Stimulated activated CD8-positive, alpha-beta memory T cell treated with anti-CD3 and anti-CD28 coated beads, Interleukin-12 subunit alpha, Interleukin-12 subunit beta, amount 100 ng/mL, for 4 hours (primary cell): ENCODE data around the gene JCHAIN.
A peak's percentile ranks its signal among the peaks of the same experiment; 100 is the strongest.
"Not testable (repeated sequence)": the region's sequence is repeated elsewhere in the genome, so short reads cannot be mapped to it uniquely, and the experiment has no call there.

Experiments
- DNase-seq: peaks from one replicate; pipeline ENCODE4 v3.0.0-alpha.2; 2020; ENCODE audit warnings: low read depth

JCHAIN gene

DNA sequence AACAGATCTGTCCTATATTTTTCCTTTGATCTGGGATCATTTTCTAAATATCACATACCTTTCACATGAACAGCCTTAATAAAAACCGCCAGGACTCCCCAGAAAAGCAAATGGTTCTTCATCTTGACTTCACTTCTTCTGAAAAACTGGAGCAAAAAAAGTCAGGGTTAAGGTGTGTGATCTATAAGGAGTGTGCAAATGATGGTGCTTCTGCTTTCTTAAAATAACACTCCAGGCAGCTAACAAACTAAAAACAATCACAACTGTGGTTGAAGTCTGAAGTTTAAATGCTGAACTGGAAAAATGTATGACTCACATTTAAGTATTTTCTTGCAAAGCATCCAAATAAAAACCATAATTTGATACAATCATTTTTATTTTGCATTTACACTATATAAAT is at the start of gene JCHAIN:
Gene JCHAIN (minus strand): TSS at position 140 of the 400 bp plus-strand sequence. CDS start 18 bp downstream, at position 122.
- no peak for DNase-seq

DNA sequence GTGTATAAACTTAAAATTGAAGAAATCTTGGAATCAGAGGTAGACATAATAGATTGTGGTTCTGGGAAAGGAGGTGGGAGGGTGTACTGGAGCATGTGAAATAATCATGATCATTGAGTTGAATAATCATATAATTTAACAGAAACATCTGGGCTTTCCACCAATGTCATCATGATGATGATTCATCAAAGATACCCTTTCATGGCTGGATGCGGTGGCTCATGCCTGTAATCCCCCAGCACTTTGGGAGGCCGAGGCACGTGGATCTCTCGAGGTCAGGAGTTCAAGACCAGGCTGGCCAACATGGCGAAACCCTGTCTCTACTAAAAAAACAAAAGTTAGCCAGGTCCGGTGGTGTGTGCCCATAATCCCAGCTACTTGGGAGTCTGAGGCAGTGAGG is 48.8 kb upstream of the JCHAIN start:
- no peak for DNase-seq

DNA sequence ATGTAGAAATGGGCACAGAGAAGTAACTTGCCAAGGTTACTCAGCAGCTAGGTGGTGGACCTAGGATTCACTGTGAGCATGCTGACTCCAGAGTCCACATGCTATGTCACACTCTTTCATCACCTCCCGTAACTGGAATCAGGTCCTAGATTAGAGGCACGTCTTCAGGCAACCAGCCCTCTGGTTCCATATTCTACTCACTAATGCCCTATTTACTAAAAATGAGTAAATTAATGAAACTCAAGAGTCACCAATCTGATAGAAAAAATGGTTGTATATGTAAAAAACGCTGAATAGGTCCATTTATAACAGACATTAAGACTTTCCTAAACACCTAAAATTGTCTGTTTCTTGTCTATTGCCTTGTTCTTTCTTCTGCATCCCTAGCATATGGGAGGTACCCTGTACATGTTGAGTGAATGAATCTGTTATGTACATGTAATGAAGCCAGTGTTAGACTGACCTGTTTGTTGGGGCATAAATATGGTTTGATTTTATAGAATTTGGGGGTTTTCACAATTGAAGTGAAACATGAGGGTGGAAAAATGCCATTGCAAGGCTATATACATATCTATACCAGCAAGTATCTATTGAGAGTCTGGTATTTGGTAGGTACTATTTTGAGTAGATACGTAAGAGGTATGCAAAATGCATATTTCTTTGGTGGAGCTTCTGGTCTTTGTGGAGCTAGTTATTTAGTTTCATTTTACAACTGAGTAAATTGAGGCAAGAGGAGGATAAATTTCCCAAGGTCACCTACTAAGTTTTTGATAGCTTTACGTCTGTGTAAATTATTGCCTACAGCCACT is 48.0 kb upstream of the JCHAIN start:
- no peak for DNase-seq

DNA sequence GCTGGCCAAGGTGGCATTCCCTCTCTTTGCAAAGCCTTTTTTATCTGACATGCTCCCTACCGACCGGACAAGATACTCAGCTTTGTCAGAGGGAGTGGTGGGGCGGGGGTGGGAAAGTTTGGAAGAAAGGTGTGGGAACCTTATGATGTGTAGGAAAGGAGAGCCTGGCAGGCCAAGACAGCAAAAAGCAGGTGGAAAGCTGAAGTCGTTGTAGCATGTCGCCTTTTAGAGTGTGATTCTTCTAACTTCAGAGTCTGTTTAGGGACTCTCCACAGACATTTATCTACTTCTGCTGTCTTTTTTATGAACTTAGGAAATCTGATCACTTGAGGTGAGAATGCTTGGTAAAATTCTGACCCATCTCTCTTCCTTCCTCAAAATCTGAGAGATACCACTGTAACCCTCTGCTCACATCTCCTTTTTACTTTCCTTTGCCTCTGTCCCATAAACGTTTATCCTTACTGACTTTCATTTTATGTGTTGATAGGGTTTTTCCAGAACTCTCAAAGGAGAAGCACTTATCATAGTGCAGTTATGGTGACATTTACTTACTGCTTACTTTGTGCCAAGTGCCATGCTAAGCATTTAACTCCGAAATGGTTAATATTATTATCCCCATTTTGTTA is 47.3 kb upstream of the JCHAIN start:
- no peak for DNase-seq

DNA sequence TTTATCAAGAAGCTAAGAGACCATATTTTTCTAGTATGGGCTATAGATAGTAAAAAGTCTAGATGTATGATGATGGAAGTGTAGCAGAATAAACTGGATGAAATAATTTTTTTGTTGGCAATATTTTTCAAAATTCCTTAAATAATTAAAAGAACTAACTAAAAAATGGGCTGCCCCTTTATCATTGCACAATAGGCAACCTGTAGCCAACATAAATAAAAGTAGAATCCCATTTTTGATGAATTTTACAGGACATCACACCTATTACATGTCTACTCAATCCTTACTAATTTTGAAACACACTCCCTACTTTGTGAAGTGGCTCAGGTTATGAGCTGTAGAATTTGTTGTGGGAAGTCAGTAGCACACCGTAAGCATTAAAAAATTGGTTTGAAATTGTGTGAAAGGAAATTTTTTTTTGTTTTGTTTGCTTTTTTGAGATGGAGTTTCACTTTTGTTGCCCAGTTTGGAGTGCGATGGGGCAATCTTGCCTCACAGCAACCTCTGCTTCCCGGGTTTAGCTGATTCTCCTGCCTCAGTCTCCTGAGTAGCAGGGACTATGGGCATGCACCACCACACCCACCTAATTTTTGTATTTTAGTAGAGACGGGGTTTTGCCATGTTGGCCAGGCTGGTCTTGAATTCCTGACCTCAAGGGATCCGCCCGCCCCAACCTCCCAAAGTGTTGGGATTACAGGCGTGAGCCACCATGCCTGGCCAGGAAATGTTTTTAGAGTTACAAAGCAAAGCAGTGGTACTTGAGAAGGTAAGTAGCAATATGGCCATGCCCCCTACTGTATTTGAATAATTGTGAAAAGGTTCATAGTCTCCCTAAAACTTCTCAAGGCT is 46.5 kb upstream of the JCHAIN start:
- DNase-seq, result no peak

DNA sequence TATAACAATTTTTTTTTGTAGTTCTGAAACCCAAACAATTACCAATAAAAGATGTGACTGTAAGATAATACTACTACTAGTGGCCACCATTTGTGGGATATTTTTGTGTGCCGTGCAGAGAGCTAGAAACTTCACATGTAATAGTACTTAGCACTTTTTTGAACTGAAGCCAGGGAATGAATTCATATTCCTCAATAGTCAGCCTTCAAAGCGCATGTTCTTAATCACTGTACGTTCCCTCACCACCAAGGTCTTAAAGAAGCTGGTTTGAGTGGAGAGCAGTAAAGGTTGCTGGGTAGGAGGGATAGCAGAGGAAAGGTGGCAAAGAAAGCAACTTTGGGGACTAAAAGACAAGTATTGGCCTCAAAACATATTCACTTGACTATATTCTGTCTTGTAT is 45.8 kb upstream of the JCHAIN start:
- DNase-seq, result no peak

DNA sequence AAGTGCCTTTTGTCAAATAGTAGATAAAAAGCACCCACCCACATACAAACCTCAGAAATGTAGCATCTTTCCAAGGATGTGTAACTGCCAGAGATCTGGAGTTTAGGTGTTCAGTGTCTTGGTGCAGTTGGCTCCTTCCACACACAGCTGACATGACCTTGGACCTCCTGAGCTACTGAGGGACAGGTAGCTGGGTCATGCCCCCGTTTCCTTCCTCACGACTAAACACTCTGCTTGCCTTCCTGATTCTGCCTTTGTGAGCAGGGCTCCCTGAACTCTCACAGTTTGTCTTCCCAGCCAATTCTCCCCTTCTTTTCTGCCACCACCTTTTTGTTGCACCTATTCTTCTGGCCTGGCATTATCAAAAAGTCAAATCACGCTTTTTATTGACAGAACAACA is 45.3 kb upstream of the JCHAIN start:
- DNase-seq, result no peak

DNA sequence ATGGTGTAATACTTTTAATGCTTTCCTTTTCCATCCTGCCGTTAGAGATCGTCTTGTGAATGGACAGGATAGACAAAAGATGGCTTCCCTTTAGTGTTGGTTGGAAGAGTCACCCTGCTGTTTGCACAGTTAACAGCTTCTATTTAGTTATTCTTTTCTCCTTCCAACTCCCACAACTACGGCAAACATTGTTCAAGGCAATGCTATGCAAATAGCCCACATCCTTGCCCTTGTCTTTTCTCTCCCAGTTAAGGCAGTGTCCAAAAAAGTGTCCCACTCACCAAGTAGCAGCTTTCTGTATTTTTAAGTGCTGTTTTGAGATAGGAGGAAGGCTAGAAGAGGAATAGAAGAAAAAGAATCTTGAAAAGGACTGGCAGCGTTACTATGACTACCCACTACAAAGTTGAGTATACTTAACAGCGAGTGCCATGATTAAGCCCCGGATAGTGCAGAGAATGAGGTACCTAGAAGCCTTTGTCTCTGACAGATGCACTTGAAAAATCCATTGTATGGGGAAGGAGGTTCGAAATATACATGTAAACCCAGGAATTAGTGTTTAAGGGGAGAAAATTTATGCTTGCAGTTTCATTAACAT is 43.4 kb upstream of the JCHAIN start:
- no peak for DNase-seq

DNA sequence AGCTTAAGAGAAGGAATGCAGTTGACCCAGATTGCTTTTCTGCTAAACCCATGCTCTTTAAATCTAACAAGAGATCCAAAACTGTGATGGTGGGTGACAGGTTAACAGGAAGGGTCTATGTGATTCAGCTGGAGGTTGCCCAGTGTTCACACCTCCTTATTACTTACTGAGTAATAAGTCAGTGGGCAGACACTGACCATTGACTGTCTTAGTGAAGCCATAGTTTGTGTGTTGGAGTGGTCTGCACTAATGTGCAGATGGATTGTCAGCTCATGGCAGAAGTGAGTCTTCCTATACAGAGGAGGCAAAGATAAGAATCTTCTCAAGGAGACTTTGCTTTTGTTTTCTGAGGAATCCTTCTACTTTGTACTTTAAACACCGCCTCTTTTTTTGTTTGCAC is 40.2 kb upstream of the JCHAIN start:
- no peak for DNase-seq

DNA sequence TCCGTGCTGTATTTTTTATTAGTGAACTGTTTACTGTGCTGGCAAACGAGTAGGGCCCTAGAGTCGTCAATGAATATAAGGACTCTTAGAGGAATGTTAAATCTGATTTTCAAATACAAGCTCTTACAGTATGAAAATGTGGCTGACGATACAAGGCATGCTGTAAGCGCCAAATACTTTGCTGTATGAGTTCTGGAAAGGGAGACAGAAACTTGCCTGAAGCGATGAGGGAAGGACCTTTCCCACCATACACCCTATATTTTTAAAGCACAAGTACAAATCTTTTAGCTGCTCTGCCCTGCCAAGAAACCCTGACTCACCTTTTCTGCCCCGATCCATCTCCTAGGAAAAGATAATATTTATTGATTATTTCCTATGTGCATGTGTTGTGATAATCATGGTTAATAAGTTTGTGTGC is 39.7 kb upstream of the JCHAIN start:
- DNase-seq, result no peak

DNA sequence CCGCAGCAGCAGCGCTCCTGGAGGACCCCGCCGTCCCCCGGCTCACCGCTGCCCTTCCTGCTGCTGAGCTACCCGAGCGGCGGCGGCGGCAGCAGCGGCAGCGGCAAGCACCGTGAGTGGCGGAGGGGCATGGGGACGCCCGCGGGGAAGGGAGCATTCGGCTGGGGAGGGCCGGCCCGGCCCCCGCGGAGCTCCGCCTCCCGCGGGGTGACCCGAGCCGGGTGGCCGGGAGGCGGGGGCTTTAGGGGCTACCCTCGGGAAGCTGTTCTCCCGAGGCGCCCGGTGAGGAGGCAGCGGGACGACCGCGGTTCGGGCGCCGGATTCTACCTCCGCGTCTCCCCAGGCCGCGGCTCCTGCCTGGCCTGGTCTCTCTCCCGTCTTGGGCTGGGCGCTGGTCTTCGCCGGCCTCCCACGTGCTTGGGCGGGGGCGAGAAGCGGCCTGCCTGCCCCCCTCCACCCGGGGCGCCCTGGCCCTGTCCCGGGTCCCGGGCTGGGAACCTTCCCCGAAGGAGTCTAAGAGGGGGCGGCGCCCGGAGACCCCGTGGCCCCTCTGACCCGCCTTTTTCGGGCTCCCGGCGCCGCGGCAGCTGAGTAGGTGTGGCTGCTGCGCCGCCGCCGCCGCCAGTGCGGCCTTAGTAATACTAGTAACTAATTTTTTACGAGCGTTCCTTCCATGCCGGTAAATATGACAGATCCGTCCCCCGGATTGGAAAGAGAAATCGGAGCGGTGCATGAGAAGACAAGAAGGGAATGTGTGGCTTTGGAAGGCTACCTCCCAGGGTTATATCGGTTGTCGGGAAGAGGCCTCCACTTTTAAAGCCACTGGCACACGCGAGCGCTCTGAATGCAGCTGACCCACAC is 39.1 kb upstream of the JCHAIN start:
- peak; percentile 64 for DNase-seq

DNA sequence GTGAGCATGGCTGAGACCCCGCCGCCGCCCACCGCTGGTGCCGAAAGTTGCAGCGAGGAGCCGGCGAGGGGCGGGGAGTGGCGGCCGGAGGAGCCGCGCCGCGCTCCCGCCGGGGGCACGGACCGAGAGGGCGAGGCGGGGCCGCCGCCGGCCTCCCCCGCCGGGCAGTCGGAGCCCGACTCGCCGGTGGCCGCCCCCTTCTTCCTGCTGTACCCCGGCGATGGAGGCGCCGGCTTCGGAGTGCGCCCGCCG is 38.5 kb upstream of the JCHAIN start:
- no peak for DNase-seq

DNA sequence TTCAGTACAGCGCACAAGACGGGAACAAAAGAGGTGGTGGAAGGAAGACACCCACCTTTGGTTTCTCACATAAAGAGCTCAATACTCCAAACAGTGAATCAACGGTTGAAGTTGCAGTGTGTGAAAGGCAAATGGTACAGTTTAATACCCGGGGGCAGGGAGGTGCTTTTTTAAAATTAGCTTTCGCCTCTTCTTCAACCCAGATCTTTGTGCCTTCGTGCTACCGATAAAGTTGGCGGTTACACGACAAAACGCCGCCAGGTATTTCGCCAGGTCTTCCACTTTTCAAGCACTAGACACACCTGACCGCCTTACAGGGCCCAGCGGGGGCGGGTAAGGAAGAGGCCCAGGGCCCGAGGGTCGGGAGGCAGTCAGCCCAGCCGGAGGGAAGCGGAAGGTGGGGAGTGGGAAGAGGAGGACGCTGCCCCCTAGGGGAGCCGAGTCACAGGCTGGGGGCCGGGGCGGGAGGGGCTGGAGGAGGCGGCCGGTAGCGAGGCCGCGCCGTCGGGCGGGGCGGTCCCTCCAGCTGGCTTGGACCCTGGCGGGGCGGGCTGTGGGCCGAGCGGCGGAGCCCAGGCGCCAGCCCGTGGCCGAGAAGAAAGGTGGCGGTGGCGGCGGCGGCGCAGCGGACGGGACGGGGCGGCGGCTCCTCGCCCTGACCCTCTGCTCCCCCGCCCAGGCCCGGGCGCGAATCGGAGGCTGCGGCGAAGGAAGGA is 38.1 kb upstream of the JCHAIN start:
- peak; percentile 48 for DNase-seq

DNA sequence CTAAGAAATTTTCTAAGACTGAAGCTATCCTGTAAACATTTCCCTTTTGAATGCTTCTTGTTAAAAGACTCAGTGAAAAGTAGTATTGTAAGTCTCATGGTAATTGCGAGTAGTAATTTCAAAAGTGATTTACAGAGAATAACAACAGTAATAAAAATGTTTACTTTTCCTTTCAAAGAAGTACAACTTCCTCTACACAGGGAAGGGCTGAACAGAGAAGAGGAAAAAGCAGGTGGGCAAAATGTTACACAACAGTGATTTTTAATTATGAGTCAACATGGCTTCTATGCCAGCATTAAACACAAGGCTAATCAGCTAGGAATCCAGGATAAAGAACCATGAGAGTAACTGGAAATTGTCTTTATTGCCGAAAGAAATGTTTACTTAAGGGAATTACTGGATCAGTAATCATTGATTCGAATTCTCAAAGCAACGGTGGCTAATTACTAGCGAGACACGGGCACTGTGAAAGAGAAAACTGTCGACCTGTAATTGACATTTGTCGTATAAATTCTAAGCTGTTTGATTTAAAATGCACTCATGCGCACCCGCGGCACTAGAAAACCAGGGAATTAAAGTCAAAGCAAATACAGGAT is 37.4 kb upstream of the JCHAIN start:
- DNase-seq, result no peak

DNA sequence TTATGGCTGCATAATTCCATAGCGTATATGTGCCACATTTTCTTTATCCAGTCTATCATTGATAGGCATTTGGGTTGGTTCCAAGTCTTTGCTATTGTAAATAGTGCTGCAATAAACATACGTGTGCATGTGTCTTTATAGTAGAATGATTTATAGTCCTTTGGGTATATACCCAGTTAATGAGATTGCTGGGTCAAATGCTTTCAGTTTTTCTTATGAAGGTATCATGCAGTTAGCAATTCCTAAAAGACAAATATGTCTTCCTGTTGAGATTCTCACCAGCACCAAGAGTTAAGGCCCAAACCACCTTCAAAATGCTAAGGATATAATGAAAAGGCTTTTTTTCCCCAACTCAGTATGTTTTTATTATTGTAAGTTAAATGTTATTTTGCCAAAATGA is 36.3 kb upstream of the JCHAIN start:
- DNase-seq, result not testable (repeated sequence)

DNA sequence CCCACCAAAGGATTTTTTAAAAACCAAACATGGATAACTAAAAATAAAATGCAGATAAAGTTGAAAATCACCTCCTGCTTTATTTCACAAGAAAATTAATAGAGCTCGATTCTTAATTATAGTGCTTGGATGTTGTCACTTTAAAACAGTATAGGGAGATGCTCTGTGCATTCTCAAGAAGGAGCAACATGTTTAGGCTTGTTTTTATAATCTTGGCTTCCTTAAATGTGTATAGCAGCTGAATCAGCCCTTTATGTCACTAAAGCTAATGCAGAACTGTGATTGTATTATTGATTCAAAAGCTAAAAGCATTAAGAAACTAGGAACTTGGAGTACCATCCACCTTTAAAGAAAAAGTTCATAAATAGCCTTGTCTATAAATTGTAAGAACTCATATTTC is 35.0 kb upstream of the JCHAIN start:
- no peak for DNase-seq

DNA sequence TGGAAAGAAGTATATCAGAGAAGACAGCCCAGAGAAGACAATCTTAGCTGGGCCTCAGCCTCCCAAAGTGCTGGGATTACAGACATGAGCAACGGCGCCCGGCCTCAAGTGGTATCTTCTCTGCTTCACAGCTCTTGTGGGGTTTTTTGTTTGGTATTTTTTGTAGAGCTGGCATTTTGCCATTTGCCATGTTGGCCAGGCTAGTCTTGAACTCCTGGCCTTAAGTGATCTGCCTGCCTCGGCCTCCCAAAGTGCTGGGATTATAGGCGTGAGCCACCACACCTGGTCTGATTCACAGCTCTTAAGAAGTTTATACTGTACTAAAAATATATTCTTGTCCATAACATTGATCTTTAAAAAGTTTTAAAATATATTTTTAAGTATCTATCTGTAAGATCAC is 34.4 kb upstream of the JCHAIN start:
- DNase-seq, result no peak

DNA sequence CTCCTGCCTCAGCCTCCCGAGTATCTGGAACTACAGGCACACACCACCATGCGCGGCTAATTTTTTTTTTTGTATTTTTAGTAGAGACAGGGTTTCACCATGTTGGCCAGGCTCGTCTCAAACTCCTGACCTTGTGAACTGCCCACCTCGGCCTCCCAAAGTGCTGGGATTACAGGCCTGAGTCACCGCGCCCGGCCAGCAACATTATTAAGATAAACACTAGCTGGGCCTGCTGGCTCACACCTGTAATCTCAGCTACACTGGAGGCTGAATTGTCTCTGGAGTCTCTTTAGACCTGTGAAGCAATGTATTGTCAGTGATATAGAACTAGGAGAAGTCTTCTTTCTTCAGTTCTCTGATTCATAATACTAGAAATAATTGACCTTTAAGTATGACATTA is 32.1 kb upstream of the JCHAIN start:
- DNase-seq, result not testable (repeated sequence)

DNA sequence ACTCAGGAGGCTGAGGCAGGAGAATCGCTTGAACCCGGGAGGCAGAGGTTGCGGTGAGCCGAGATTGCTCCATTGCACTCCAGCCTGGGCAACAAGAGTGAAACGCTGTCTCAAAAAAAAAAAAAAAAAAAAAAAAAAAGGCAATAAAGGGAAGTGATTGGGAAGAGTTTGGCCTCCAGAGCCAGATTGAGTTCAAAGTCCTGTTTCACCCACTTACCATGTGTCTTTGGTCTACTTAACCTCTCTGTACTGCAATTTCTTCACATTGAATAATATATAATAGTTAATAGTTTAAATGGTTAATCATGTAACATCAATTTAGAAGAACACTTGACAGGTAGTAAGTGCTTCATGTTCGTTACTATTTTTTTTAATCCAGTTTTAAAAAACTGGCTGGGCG is 28.3 kb upstream of the JCHAIN start:
- not testable (repeated sequence) for DNase-seq

DNA sequence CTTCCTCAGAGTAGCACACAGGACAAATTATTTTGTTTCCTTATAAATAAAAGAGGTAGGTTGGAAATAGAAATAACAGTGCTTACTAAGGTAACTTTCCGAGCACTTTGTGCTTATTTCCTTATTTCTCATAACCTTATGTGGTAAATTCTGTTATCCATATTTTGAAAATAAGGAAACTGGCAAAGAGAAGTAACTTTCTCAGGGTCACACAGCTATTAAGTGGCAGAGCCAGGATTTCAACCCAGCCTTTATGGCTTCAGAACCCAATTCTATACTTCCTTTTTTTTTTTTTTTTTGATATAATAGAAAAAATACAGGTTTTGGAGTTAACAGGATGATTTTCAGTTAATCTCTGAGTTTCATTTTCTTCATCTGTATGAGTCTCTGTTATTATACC is 25.4 kb upstream of the JCHAIN start:
- no peak for DNase-seq

DNA sequence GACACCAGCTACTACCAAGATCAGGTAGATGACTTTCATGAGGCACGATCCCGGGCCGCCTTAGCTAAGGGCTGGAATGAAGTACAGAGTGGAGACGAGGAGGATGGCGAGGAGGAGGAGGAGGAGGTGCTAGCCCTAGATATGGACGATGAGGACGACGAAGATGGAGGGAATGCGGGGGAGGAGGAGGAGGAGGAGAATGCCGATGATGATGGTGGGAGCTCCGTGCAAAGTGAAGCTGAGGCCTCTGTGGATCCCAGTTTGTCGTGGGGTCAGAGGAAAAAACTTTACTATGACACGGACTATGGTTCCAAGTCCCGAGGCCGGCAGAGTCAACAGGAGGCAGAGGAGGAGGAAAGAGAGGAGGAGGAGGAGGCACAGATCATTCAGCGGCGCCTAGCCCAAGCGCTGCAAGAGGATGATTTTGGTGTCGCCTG is 22.5 kb upstream of the JCHAIN start:
- DNase-seq, result no peak
